Measurements from ENCODE around the gene CLEC4M.
"Not testable (repeated sequence)": the region's sequence is repeated elsewhere in the genome, so short reads cannot be mapped to it uniquely, and the experiment has no call there.

The CLEC4M gene

GRCh38 chr19:7808108-7808507 is 45.1 kb downstream of the CLEC4M start:
- Histone ChIP-seq H3K36me3 (ENCODE audit: control insufficient read depth, low read length) (no peaks in the 10 kb centered on the region), H3K27ac (ENCODE audit: low read depth, low read length) (no peak overlapping the region), H3K4me3 (ENCODE audit: low read length) (no peak overlapping the region), H3K9me3 (ENCODE audit: control insufficient read depth, insufficient read depth, low read length) (no peaks in the 10 kb centered on the region), H3K4me1 (ENCODE audit: control insufficient read depth, low read length) (no peaks in the 10 kb centered on the region), H3K4me2 (ENCODE audit: low read length) (no peak overlapping the region), H3K27me3 (ENCODE audit: control insufficient read depth, low read length) (peaks cover 7% of the 10 kb centered on the region), H4K20me1 (ENCODE audit: control insufficient read depth, insufficient read depth, low read depth, low read length) (no peaks in the 10 kb centered on the region), H3K79me2 (ENCODE audit: control insufficient read depth, low read length) (no peaks in the 10 kb centered on the region), H3K9me2 (replicated peaks; ENCODE audit: control insufficient read depth, low read length) (no peaks in the 10 kb centered on the region), H3F3A (ENCODE audit: control insufficient read depth, insufficient read depth) (no peaks in the 10 kb centered on the region)
- TF ChIP-seq CTCF (IDR thresholded peaks at IDR 0.05; ENCODE audit: low read depth, low read length, poor library complexity, severe bottlenecking) (no peak), EZH2phosphoT487 (IDR thresholded peaks at IDR 0.05; ENCODE audit: borderline replicate concordance, low read length) (no peak)

GRCh38 chr19:7811989-7812388 is 48.9 kb downstream of the CLEC4M start:
- H3K27ac ChIP-seq (ENCODE audit: low read depth, low read length): no peak overlapping the region
- TF ChIP-seq EZH2phosphoT487 (IDR thresholded peaks at IDR 0.05; ENCODE audit: borderline replicate concordance, low read length): no peak
- no peak for TF ChIP-seq CTCF (IDR thresholded peaks at IDR 0.05; ENCODE audit: low read depth, low read length, poor library complexity, severe bottlenecking)
- no peak overlapping the region for H3K4me3 ChIP-seq (ENCODE audit: low read length)
- H3K9me2 ChIP-seq (replicated peaks; ENCODE audit: control insufficient read depth, low read length): no peaks in the 10 kb centered on the region
- H3K27me3 ChIP-seq (ENCODE audit: control insufficient read depth, low read length): peaks cover 11% of the 10 kb centered on the region
- no peaks in the 10 kb centered on the region for H3K79me2 ChIP-seq (ENCODE audit: control insufficient read depth, low read length)
- no peaks in the 10 kb centered on the region for H3K4me1 ChIP-seq (ENCODE audit: control insufficient read depth, low read length)
- H3F3A ChIP-seq (ENCODE audit: control insufficient read depth, insufficient read depth): no peaks in the 10 kb centered on the region
- no peaks in the 10 kb centered on the region for H4K20me1 ChIP-seq (ENCODE audit: control insufficient read depth, insufficient read depth, low read depth, low read length)
- no peak overlapping the region for H3K4me2 ChIP-seq (ENCODE audit: low read length)
- no peaks in the 10 kb centered on the region for H3K36me3 ChIP-seq (ENCODE audit: control insufficient read depth, low read length)
- no peaks in the 10 kb centered on the region for H3K9me3 ChIP-seq (ENCODE audit: control insufficient read depth, insufficient read depth, low read length)

- Histone ChIP-seq H3K4me1 (ENCODE audit: control insufficient read depth, low read length) (no peaks in the 10 kb centered on the region), H3K4me2 (ENCODE audit: low read length) (no peak overlapping the region), H3K36me3 (ENCODE audit: control insufficient read depth, low read length) (no peaks in the 10 kb centered on the region), H3K9me2 (replicated peaks; ENCODE audit: control insufficient read depth, low read length) (no peaks in the 10 kb centered on the region), H3K27me3 (ENCODE audit: control insufficient read depth, low read length) (peaks cover 19% of the 10 kb centered on the region), H3K9me3 (ENCODE audit: control insufficient read depth, insufficient read depth, low read length) (no peaks in the 10 kb centered on the region), H3K4me3 (ENCODE audit: low read length) (no peak overlapping the region), H3K79me2 (ENCODE audit: control insufficient read depth, low read length) (no peaks in the 10 kb centered on the region), H3K27ac (ENCODE audit: low read depth, low read length) (no peak overlapping the region), H3F3A (ENCODE audit: control insufficient read depth, insufficient read depth) (no peaks in the 10 kb centered on the region), H4K20me1 (ENCODE audit: control insufficient read depth, insufficient read depth, low read depth, low read length) (no peaks in the 10 kb centered on the region)
- no peak for TF ChIP-seq EZH2phosphoT487 (IDR thresholded peaks at IDR 0.05; ENCODE audit: borderline replicate concordance, low read length)
Measured at GRCh38 chr19:7815325-7815724, 52.3 kb downstream of the CLEC4M start.

- not testable (repeated sequence) for H3F3A ChIP-seq (ENCODE audit: control insufficient read depth, insufficient read depth); H4K20me1 ChIP-seq (ENCODE audit: control insufficient read depth, insufficient read depth, low read depth, low read length); H3K4me2 ChIP-seq (ENCODE audit: low read length); H3K4me3 ChIP-seq (ENCODE audit: low read length); H3K4me1 ChIP-seq (ENCODE audit: control insufficient read depth, low read length); H3K9me2 ChIP-seq (replicated peaks; ENCODE audit: control insufficient read depth, low read length); H3K36me3 ChIP-seq (ENCODE audit: control insufficient read depth, low read length); H3K9me3 ChIP-seq (ENCODE audit: control insufficient read depth, insufficient read depth, low read length); H3K79me2 ChIP-seq (ENCODE audit: control insufficient read depth, low read length); H3K27ac ChIP-seq (ENCODE audit: low read depth, low read length)
- peaks cover 25% of the 10 kb centered on the region for H3K27me3 ChIP-seq (ENCODE audit: control insufficient read depth, low read length)
Measured at GRCh38 chr19:7816040-7816439, 53.0 kb downstream of the CLEC4M start.

All from DOHH2 (cell line).